NCI-H1105 (cell line): ENCODE measurements around the gene ADCY2.
A peak's percentile ranks its signal among the peaks of the same experiment; 100 is the strongest.

Experiments
- DNase-seq: peaks from one replicate; lab custom pipeline; 2025; lab: John Stamatoyannopoulos, UW

ADCY2 gene

GRCh38 chr5:7664208-7664607 is 268.3 kb downstream of the ADCY2 start:
- DNase-seq = no peak

- no peak for DNase-seq
Measured at GRCh38 chr5:7667216-7667767, 271.4 kb downstream of the ADCY2 start.

- DNase-seq = no peak
Measured at GRCh38 chr5:7668161-7668560, 272.2 kb downstream of the ADCY2 start.

GRCh38 chr5:7668627-7669026 is 272.7 kb downstream of the ADCY2 start:
- DNase-seq = no peak

- no peak for DNase-seq
Measured at GRCh38 chr5:7671381-7671993, 275.5 kb downstream of the ADCY2 start.

- DNase-seq = no peak
Measured at GRCh38 chr5:7673658-7674057, 277.7 kb downstream of the ADCY2 start.

GRCh38 chr5:7676455-7676854 is 280.5 kb downstream of the ADCY2 start:
- no peak for DNase-seq

- no peak for DNase-seq
Measured at GRCh38 chr5:7678030-7678429, 282.1 kb downstream of the ADCY2 start.

GRCh38 chr5:7679663-7680062 is 283.7 kb downstream of the ADCY2 start:
- no peak for DNase-seq

- DNase-seq = no peak
Measured at GRCh38 chr5:7680260-7680659, 284.3 kb downstream of the ADCY2 start.

- no peak for DNase-seq
Measured at GRCh38 chr5:7682379-7682778, 286.4 kb downstream of the ADCY2 start.

- no peak for DNase-seq
Measured at GRCh38 chr5:7683753-7684152, 287.8 kb downstream of the ADCY2 start.

GRCh38 chr5:7684826-7685225 is 288.9 kb downstream of the ADCY2 start:
- DNase-seq = no peak

- DNase-seq = no peak
Measured at GRCh38 chr5:7686794-7687193, 290.9 kb downstream of the ADCY2 start.

GRCh38 chr5:7690557-7690956 is 294.6 kb downstream of the ADCY2 start:
- no peak for DNase-seq

GRCh38 chr5:7705261-7705660 is 309.3 kb downstream of the ADCY2 start:
- no peak for DNase-seq

- no peak for DNase-seq
Measured at GRCh38 chr5:7705736-7706135, 309.8 kb downstream of the ADCY2 start.

GRCh38 chr5:7706256-7706655 is 310.3 kb downstream of the ADCY2 start:
- no peak for DNase-seq

- no peak for DNase-seq
Measured at GRCh38 chr5:7714119-7714518, 318.2 kb downstream of the ADCY2 start.

- no peak for DNase-seq
Measured at GRCh38 chr5:7714697-7715096, 318.8 kb downstream of the ADCY2 start.

- DNase-seq = no peak
Measured at GRCh38 chr5:7717691-7718090, 321.8 kb downstream of the ADCY2 start.

GRCh38 chr5:7728076-7728475 is 332.1 kb downstream of the ADCY2 start:
- peak; percentile 58 for DNase-seq

GRCh38 chr5:7741415-7742065 is 345.6 kb downstream of the ADCY2 start:
- no peak for DNase-seq

- DNase-seq = no peak
Measured at GRCh38 chr5:7742241-7742656, 346.3 kb downstream of the ADCY2 start.
